HG03575 (cell line): ENCODE results near the gene TRIML1.
"Not testable (repeated sequence)": the region's sequence is repeated elsewhere in the genome, so short reads cannot be mapped to it uniquely, and the experiment has no call there.

ENCODE experiments used
- ATAC-seq: cut with Tn5 transposase; IDR thresholded peaks from one replicate; pipeline ENCODE4 v1.9.1; 2021; ENCODE audit not compliant: unreplicated experiment, insufficient number of reproducible peaks, low FRiP score; ENCODE audit errors: extremely low read depth

Gene TRIML1

GRCh38 chr4:188147176-188147575, 7.9 kb downstream of the TRIML1 start:
- ATAC-seq = no peak

- no peak for ATAC-seq
Observed at GRCh38 chr4:188147776-188148175, 8.5 kb downstream of the TRIML1 start.

GRCh38 chr4:188154668-188155405, 15.6 kb downstream of the TRIML1 start:
- no peak for ATAC-seq

- no peak for ATAC-seq
Observed at GRCh38 chr4:188158336-188158735, 19.1 kb downstream of the TRIML1 start.

- ATAC-seq = not testable (repeated sequence)
Observed at GRCh38 chr4:188159513-188160226, 20.4 kb downstream of the TRIML1 start.

- no peak for ATAC-seq
Observed at GRCh38 chr4:188160406-188160805, 21.2 kb downstream of the TRIML1 start.

- ATAC-seq = no peak
Observed at GRCh38 chr4:188161167-188161566, 21.9 kb downstream of the TRIML1 start.

- ATAC-seq = no peak
Observed at GRCh38 chr4:188162698-188163097, 23.5 kb downstream of the TRIML1 start.

GRCh38 chr4:188168726-188169373, 29.6 kb downstream of the TRIML1 start:
- no peak for ATAC-seq

GRCh38 chr4:188171551-188171950, 32.3 kb downstream of the TRIML1 start:
- no peak for ATAC-seq

GRCh38 chr4:188175288-188175687, 36.0 kb downstream of the TRIML1 start:
- no peak for ATAC-seq

GRCh38 chr4:188177997-188178675, 38.9 kb downstream of the TRIML1 start:
- ATAC-seq = no peak

GRCh38 chr4:188178806-188179205, 39.6 kb downstream of the TRIML1 start:
- ATAC-seq = no peak

GRCh38 chr4:188187106-188187505, 47.9 kb downstream of the TRIML1 start:
- ATAC-seq = no peak

GRCh38 chr4:188190461-188190860, 51.2 kb downstream of the TRIML1 start:
- ATAC-seq = no peak

- no peak for ATAC-seq
Observed at GRCh38 chr4:188194421-188194820, 55.2 kb downstream of the TRIML1 start.

GRCh38 chr4:188195389-188195985, 56.2 kb downstream of the TRIML1 start:
- ATAC-seq = no peak

GRCh38 chr4:188196134-188196735, 57.0 kb downstream of the TRIML1 start:
- ATAC-seq = no peak
